Measurements from ENCODE around the gene B3GNT5.

DNA sequence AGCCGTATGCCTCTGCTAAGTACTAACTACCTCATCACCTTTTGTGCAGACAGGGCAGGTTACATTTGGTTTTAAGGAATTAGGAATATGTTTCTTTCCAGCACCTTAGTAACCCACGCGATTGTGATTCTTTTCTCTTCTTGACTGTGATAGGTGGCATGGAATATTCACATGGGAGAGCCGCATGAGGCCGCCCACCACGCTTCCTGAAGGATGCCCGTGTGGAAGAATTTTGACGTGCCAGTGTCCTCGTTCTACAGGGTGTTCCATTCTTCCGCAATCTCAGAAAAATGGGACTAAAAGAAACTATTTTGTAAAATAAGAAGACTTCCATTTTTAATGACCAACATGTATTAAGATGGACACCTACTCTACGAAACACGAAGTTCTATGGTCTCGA lies 16.3 kb downstream of the B3GNT5 start:
- TF ChIP-seq EZH2 (IDR thresholded peaks at IDR 0.05) = no peak
- no peak for TF ChIP-seq POLR2AphosphoS5 (IDR thresholded peaks at IDR 0.05; ENCODE audit: borderline replicate concordance, low read depth, low read length)
- no peak for TF ChIP-seq FOXP2 (optimal IDR thresholded peaks at IDR 0.05; ENCODE audit: control extremely low read depth, extremely low read length, insufficient read depth)

Measured in SK-N-MC (cell line).